Kidney (tissue), 14 donors: ENCODE data around the gene CD3G. TPM values are rescaled to one million over a fixed set of nuclear protein-coding genes. Genes with fewer than 3 reads are reported as not detected.

ENCODE experiments used
- DNase-seq, 5 donors: peaks; one replicate each; pipeline ENCODE4 v3.0.0-alpha.2; 2013 to 2020
- FAIRE-seq: peaks from 2 replicates; lab custom pipeline; 2012; peaks lifted over from hg19 to GRCh38; lab: Jason Lieb, UNC
- H3K27ac ChIP-seq, 2 donors: one replicate each; pipeline ENCODE4 v1.7.0; 2013; ENCODE audit warnings: low read depth in 2 of 2, low read length in 2 of 2, inconsistent platforms in 1 of 2
- H3K27me3 ChIP-seq: one replicate; pipeline ENCODE4 v1.7.1; 2013; ENCODE audit warnings: low read length, inconsistent platforms; ENCODE audit not compliant: control insufficient read depth, insufficient read depth
- H3K36me3 ChIP-seq, 3 donors: one replicate each; pipeline versions ENCODE4 v1.7.0 to v1.7.1; 2013; ENCODE audit warnings: low read length in 3 of 3, control low read depth in 1 of 3, inconsistent platforms in 1 of 3; ENCODE audit not compliant: insufficient read depth in 3 of 3, control insufficient read depth in 2 of 3
- H3K4me1 ChIP-seq, 3 donors: one replicate each; pipeline versions ENCODE4 v1.7.0 to v1.7.1; 2013; ENCODE audit warnings: low read length in 3 of 3, inconsistent platforms in 1 of 3, low read depth in 1 of 3; ENCODE audit not compliant: control insufficient read depth in 2 of 3, insufficient read depth in 2 of 3
- H3K4me3 ChIP-seq, 3 donors: one replicate each; pipeline versions ENCODE4 v1.7.0 to v1.8.1; 2013; ENCODE audit warnings: low read length in 3 of 3, control low read depth in 1 of 3, inconsistent platforms in 1 of 3
- H3K9ac ChIP-seq, 3 donors: one replicate each; pipeline versions ENCODE4 v1.7.0 to v1.7.1; 2013; ENCODE audit warnings: low read length in 3 of 3, control low read depth in 1 of 3, inconsistent platforms in 1 of 3
- H3K9me3 ChIP-seq, 3 donors: one replicate each; pipeline versions ENCODE4 v1.7.0 to v1.7.1; 2013; ENCODE audit warnings: low read length in 3 of 3, control low read depth in 1 of 3, inconsistent platforms in 1 of 3; ENCODE audit not compliant: control insufficient read depth in 2 of 3, insufficient read depth in 1 of 3
- intact Hi-C: fragments of 100-400 bp; cut with DNase I; formaldehyde crosslinking; loops from one replicate; pipeline ENCODE4 v1.11.1; 2022
- polyA plus RNA-seq: library from polyadenylated mRNA; stranded (reverse); fragments of 350-450 nt; fragmentation: Illumina TruSeq; extraction: RNeasy Lipid Tissue Mini Kit (QIAGEN cat#74804); gene quantifications from one replicate; pipeline ENCODE4 v1.2.3, GENCODE V29; 2014; ENCODE audit warnings: low read depth, low replicate concordance; ENCODE audit not compliant: insufficient read depth
- total RNA-seq: library from RNA; stranded (reverse); fragmentation: NEBNext Ultra II Directional; extraction: Animal tissue kit (Norgen Biotek cat#: 25700); gene quantifications from one replicate; pipeline ENCODE4 v1.2.1, GENCODE V29; 2021
- TF ChIP-seq, protein P1 (sequence below): IDR thresholded peaks from 3 replicates; pipeline ENCODE4 v1.5.1; 2012; ENCODE audit warnings: mild to moderate bottlenecking, moderate library complexity, borderline replicate concordance; ENCODE audit not compliant: insufficient read depth; ENCODE audit errors: extremely low read depth
- donor health status: control.
- donor health status: control.
- donor health status: control.
- donor health status: control.
- donor health status: control.
- donor health status: DM: yes; HTN: yes; CAD: no.
- donor health status: Normal renal cell carcinoma (clear cell type).

The CD3G gene
- total and polyA plus RNA-seq, 2 donors from 2014 or later = 0.45 to 4.8 TPM

DNA sequence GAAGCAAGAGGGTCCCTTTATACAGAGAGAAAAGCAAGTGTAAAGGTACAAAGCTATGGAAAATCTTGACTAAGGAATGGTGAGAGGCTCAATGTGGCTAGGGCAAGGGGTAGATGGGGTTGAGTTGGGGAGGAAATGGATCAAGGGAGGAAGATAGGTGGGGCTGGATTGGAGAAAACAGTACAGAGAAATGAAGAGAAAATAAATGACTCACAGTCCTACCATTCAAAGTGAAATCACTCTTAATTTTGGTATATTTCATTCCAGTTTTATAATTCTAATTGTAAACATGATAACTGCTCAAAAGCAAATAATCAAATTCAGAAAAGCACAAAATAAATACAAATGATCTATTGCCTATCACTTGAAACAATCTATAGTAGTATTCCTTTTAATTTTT, 31.8 kb downstream of the CD3G start:
- H3K9me3 ChIP-seq = no peaks in the 10 kb centered on the region
- no peak overlapping the region for H3K4me3 ChIP-seq
- H3K4me1 ChIP-seq = no peaks in the 10 kb centered on the region
- peaks cover 5 to 62% (median 33%) of the 10 kb centered on the region in 3 donors for H3K36me3 ChIP-seq
- no peak overlapping the region for H3K27ac ChIP-seq
- intact Hi-C loops = no loop called here
- no peak overlapping the region for H3K9ac ChIP-seq
- FAIRE-seq = no peak
- H3K27me3 ChIP-seq = no peaks in the 10 kb centered on the region
- TF ChIP-seq, protein P1, sequence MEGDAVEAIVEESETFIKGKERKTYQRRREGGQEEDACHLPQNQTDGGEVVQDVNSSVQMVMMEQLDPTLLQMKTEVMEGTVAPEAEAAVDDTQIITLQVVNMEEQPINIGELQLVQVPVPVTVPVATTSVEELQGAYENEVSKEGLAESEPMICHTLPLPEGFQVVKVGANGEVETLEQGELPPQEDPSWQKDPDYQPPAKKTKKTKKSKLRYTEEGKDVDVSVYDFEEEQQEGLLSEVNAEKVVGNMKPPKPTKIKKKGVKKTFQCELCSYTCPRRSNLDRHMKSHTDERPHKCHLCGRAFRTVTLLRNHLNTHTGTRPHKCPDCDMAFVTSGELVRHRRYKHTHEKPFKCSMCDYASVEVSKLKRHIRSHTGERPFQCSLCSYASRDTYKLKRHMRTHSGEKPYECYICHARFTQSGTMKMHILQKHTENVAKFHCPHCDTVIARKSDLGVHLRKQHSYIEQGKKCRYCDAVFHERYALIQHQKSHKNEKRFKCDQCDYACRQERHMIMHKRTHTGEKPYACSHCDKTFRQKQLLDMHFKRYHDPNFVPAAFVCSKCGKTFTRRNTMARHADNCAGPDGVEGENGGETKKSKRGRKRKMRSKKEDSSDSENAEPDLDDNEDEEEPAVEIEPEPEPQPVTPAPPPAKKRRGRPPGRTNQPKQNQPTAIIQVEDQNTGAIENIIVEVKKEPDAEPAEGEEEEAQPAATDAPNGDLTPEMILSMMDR = no peak
- no peak for DNase-seq

DNA sequence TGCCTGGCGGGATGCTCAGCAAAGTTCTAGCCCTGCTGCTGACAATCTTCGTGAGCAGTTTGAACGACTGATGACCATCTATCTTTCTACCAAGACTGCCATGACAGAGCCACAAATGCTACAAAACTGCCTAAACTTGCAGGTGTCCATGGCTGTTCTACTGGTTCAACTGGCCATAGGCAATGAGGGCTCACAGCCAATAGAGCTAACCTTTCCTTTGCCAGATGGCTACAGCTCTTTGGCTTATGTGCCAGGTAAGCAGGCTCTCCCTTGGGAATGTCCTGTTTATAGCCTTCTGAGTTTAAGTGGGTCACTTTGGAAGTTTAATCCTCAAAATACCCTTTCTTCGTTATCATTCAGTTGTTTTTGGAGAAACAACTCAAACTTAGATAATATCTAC, 35.4 kb downstream of the CD3G start:
- H3K4me3 ChIP-seq = no peak overlapping the region
- H3K36me3 ChIP-seq = peaks cover 9 to 62% (median 23%) of the 10 kb centered on the region in 3 donors
- no peaks in the 10 kb centered on the region for H3K4me1 ChIP-seq
- no peaks in the 10 kb centered on the region for H3K27me3 ChIP-seq
- FAIRE-seq (no peak), DNase-seq (no peak)
- no peaks in the 10 kb centered on the region for H3K9me3 ChIP-seq
- TF ChIP-seq, protein P1 = no peak
- no peak overlapping the region for H3K9ac ChIP-seq
- intact Hi-C loops = no loop called here
- no peak overlapping the region for H3K27ac ChIP-seq

DNA sequence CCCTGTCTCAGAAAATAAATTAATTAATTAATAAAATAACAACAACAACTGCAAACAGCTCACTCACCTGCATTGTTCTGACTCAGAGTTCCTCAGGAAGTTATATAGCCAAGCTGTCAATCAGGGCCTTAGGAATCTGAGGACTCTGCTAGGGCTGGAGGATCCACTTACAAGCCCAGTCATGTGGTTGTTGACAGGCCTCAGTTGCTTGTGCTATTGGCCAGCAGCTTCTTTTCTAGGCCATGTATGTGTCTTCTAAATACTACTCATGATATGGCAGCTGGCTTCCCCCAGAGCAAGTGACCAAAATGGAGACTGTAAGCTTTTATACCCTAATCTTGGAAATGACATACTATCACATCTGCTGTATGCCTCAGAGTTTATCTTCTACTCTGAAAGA, 36.4 kb downstream of the CD3G start:
- Histone ChIP-seq H3K27ac (no peak overlapping the region), H3K9me3 (no peaks in the 10 kb centered on the region), H3K4me1 (no peaks in the 10 kb centered on the region), H3K27me3 (no peaks in the 10 kb centered on the region), H3K9ac (no peak overlapping the region), H3K36me3 (peaks cover 14 to 72% (median 30%) of the 10 kb centered on the region in 3 donors), H3K4me3 (no peak overlapping the region)
- FAIRE-seq (no peak), DNase-seq (no peak)
- TF ChIP-seq, protein P1 = no peak
- intact Hi-C loops = no loop called here

DNA sequence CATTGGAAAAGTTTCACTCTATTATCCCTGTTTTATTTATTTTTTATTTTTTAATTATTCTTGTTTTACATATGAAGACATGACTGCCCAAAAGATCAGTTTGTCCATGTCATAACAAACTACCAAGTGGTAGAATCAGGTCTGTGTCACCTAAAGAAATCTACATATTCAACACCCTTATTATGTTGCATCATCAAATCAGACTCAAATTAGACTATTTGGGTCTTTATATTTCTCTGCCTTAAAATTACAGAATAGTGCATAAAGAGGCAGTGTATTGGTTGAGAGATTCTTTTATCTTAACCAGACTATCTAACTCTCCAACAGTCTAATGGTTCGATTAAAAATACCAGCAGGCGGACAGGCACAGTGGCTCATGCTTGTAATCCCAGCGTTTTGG, 38.8 kb downstream of the CD3G start:
- no peaks in the 10 kb centered on the region for H3K27me3 ChIP-seq
- H3K9me3 ChIP-seq = no peaks in the 10 kb centered on the region
- H3K9ac ChIP-seq = no peak overlapping the region
- peaks cover 14 to 83% (median 47%) of the 10 kb centered on the region in 3 donors for H3K36me3 ChIP-seq
- TF ChIP-seq, protein P1 = no peak
- no peak for DNase-seq
- H3K27ac ChIP-seq = no peak overlapping the region
- no peak for FAIRE-seq
- no peak overlapping the region for H3K4me3 ChIP-seq
- intact Hi-C loops = no loop called here
- H3K4me1 ChIP-seq = no peaks in the 10 kb centered on the region
